ENCODE data around the gene SMAD2. TPM values are rescaled to one million over a fixed set of nuclear protein-coding genes. Genes with fewer than 3 reads are reported as not detected.
"Not testable (repeated sequence)": the region's sequence is repeated elsewhere in the genome, so short reads cannot be mapped to it uniquely, and the experiment has no call there.

Gene SMAD2
- total RNA-seq, 1 experiment from 2014 or later: 163 TPM

DNA sequence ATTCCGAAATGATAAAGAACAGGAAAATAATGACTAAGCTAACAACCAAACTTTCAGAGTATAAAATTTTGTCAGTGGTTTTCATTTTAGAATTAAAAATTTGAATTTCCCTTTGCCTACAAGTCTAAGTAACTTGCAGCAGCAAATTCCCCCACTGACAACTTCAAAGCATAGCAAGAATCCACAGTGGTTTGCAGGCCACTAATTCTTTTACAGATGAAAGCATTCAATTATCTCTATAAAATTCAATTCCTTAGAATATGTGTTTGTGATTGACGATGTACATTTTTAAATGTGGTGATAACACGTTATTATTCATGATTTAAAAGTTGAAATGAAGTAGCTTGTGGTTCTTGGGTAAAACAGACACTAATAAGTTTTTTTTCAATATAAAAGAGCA is 100.6 kb downstream of the SMAD2 start:
- no peaks in the 10 kb centered on the region for H4K20me1 ChIP-seq (ENCODE audit: insufficient read depth, low read depth, low read length)
- no peaks in the 10 kb centered on the region for H3K4me1 ChIP-seq (ENCODE audit: low read length)
- H3K4me2 ChIP-seq (ENCODE audit: low read depth, low read length, poor library complexity, severe bottlenecking): no peak overlapping the region
- no peaks in the 10 kb centered on the region for H3K9me2 ChIP-seq (replicated peaks; ENCODE audit: insufficient read depth, low read length)
- no peak for DNase-seq
- no peaks in the 10 kb centered on the region; the same call in 1 of the 2 replicates for H3K79me2 ChIP-seq (ENCODE audit: low read length)
- no peaks in the 10 kb centered on the region for H3K27me3 ChIP-seq (ENCODE audit: low read length)
- H3K9ac ChIP-seq (ENCODE audit: low read length): no peak overlapping the region
- no peak overlapping the region for H3K27ac ChIP-seq (ENCODE audit: low read length)
- peaks cover 44% of the 10 kb centered on the region for H3K36me3 ChIP-seq (ENCODE audit: insufficient read depth, low read length)
- no peak overlapping the region for H3K4me3 ChIP-seq (ENCODE audit: low read length)
- no peaks in the 10 kb centered on the region for H3K9me3 ChIP-seq (ENCODE audit: low read length)
- H2AFZ ChIP-seq (ENCODE audit: low read length): no peak overlapping the region

DNA sequence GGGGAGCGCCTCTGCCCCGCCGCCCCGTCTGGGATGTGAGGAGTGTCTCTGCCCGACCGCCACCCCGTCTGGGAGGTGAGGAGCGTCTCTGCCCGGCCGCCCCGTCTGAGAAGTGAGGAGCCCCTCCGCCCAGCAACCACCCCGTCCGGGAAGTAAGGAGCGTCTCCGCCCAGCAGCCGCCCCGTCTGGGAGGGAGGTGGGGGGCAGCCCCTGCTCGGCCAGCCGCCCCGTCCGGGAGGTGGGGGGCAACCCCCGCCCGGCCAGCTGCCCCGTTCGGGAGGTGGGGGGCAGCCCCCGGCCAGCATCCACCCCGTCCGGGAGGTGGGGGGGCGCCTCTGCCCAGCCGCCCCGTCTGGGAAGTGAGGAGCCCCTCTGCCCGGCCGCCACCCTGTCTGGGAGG is 102.4 kb downstream of the SMAD2 start:
- not testable (repeated sequence) for H3K4me3 ChIP-seq (ENCODE audit: low read length); H3K79me2 ChIP-seq (ENCODE audit: low read length); H3K9me3 ChIP-seq (ENCODE audit: low read length); H3K4me2 ChIP-seq (ENCODE audit: low read depth, low read length, poor library complexity, severe bottlenecking); H3K9ac ChIP-seq (ENCODE audit: low read length); H3K9me2 ChIP-seq (replicated peaks; ENCODE audit: insufficient read depth, low read length); DNase-seq; H3K27ac ChIP-seq (ENCODE audit: low read length); H2AFZ ChIP-seq (ENCODE audit: low read length); H3K27me3 ChIP-seq (ENCODE audit: low read length); H3K4me1 ChIP-seq (ENCODE audit: low read length); H4K20me1 ChIP-seq (ENCODE audit: insufficient read depth, low read depth, low read length)
- H3K36me3 ChIP-seq (ENCODE audit: insufficient read depth, low read length): peaks cover 44% of the 10 kb centered on the region

DNA sequence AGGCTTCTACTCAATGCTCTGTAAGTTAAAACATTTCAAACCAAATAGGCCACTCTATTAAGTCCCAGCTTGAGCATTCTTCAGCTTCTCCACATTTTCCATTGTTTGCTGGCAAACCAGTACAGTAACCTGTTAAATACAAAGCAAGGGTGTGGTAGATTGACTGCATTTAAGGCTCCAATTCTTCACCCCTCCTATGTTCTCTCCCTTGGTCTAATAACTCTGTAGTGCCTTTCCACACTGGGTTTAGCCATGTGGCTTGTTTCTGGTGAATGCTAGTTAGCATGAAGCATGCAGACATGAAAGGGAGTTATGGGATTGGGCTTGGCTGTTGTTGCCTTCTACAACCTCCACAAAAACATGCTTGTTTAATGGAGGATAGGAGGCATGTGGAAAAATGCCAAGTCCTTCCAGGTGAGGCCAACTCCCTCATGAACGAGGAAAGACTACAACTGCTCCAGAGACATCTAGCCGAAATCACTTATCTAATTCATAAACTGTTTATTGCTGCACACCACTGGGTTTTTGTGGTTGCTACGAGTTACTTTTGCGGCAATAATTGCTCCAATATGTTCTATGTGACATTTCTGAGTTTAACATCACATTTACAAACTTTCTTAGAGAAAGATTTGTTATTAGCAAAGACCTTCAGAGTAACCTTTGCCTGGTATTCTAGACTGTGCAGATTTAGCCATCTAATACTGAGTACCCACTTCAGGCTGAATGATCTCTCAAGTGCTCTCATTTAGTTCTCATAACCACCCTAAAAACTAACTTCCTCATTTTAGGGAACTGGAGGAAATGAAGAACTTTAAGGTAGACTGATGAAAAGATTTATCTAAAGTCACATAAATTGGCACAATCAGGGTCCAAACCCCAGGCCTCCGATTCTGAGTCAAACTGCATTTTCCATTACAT is 104.0 kb downstream of the SMAD2 start:
- Histone ChIP-seq H3K36me3 (ENCODE audit: insufficient read depth, low read length) (peaks cover 38% of the 10 kb centered on the region), H3K27me3 (ENCODE audit: low read length) (no peaks in the 10 kb centered on the region), H4K20me1 (ENCODE audit: insufficient read depth, low read depth, low read length) (no peaks in the 10 kb centered on the region), H3K9me3 (ENCODE audit: low read length) (no peaks in the 10 kb centered on the region), H3K9ac (ENCODE audit: low read length) (no peak overlapping the region), H2AFZ (ENCODE audit: low read length) (no peak overlapping the region), H3K27ac (ENCODE audit: low read length) (no peak overlapping the region), H3K4me3 (ENCODE audit: low read length) (no peak overlapping the region), H3K4me1 (ENCODE audit: low read length) (no peaks in the 10 kb centered on the region), H3K4me2 (ENCODE audit: low read depth, low read length, poor library complexity, severe bottlenecking) (no peak overlapping the region), H3K9me2 (replicated peaks; ENCODE audit: insufficient read depth, low read length) (no peaks in the 10 kb centered on the region), H3K79me2 (ENCODE audit: low read length) (no peaks in the 10 kb centered on the region)
- DNase-seq: no peak

DNA sequence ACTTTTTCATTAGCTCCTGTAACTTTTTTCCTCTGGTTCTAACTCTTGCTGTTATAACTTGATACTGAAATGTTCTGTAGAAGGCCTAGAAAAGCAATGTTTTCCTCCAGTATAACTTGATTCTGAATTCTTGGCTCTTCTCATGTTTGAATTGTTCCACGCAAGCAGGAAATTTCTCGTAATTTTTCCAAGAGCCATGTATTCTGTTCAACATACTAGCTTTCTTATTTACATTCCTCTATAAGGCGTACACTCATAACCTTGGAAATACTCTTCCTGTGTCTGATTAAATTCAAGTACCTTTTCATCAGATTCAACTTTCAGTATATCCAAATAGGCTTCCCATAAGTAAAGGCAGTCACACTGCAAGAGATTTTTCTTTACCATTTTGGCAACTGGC is 109.1 kb downstream of the SMAD2 start:
- no peaks in the 10 kb centered on the region for H3K4me1 ChIP-seq (ENCODE audit: low read length)
- H3K27me3 ChIP-seq (ENCODE audit: low read length): no peaks in the 10 kb centered on the region
- H3K9me2 ChIP-seq (replicated peaks; ENCODE audit: insufficient read depth, low read length): no peaks in the 10 kb centered on the region
- H3K9me3 ChIP-seq (ENCODE audit: low read length): no peaks in the 10 kb centered on the region
- no peak overlapping the region for H3K4me3 ChIP-seq (ENCODE audit: low read length)
- H3K27ac ChIP-seq (ENCODE audit: low read length): no peak overlapping the region
- no peak overlapping the region for H3K4me2 ChIP-seq (ENCODE audit: low read depth, low read length, poor library complexity, severe bottlenecking)
- no peak overlapping the region for H3K9ac ChIP-seq (ENCODE audit: low read length)
- H4K20me1 ChIP-seq (ENCODE audit: insufficient read depth, low read depth, low read length): no peaks in the 10 kb centered on the region
- no peak for DNase-seq
- H3K79me2 ChIP-seq (ENCODE audit: low read length): no peaks in the 10 kb centered on the region
- H2AFZ ChIP-seq (ENCODE audit: low read length): no peak overlapping the region
- peaks cover 24% of the 10 kb centered on the region; the same call in 1 of the 2 replicates for H3K36me3 ChIP-seq (ENCODE audit: insufficient read depth, low read length)

DNA sequence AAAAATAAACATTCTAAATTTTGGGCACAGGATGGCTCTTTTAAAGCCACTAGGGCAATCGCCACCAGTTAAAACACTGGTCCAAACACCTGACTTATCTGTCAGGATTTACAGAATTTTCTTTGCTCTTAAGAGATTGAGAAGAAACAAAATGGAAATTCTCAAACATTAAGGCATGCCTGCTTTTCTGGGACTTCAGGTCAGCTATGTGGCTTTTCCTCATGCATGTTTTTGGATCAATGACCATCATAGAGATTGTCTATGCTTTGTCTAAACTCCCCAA is 112.7 kb downstream of the SMAD2 start:
- H2AFZ ChIP-seq (ENCODE audit: low read length): no peak overlapping the region
- H3K27me3 ChIP-seq (ENCODE audit: low read length): no peaks in the 10 kb centered on the region
- no peak overlapping the region for H3K27ac ChIP-seq (ENCODE audit: low read length)
- H3K79me2 ChIP-seq (ENCODE audit: low read length): no peaks in the 10 kb centered on the region
- H3K4me1 ChIP-seq (ENCODE audit: low read length): no peaks in the 10 kb centered on the region
- H3K4me3 ChIP-seq (ENCODE audit: low read length): no peak overlapping the region
- H3K9me2 ChIP-seq (replicated peaks; ENCODE audit: insufficient read depth, low read length): no peaks in the 10 kb centered on the region
- no peak overlapping the region for H3K4me2 ChIP-seq (ENCODE audit: low read depth, low read length, poor library complexity, severe bottlenecking)
- no peak for DNase-seq
- no peaks in the 10 kb centered on the region for H4K20me1 ChIP-seq (ENCODE audit: insufficient read depth, low read depth, low read length)
- H3K9me3 ChIP-seq (ENCODE audit: low read length): no peaks in the 10 kb centered on the region
- no peak overlapping the region for H3K9ac ChIP-seq (ENCODE audit: low read length)
- H3K36me3 ChIP-seq (ENCODE audit: insufficient read depth, low read length): peaks cover 10% of the 10 kb centered on the region; the same call in 1 of the 2 replicates

DNA sequence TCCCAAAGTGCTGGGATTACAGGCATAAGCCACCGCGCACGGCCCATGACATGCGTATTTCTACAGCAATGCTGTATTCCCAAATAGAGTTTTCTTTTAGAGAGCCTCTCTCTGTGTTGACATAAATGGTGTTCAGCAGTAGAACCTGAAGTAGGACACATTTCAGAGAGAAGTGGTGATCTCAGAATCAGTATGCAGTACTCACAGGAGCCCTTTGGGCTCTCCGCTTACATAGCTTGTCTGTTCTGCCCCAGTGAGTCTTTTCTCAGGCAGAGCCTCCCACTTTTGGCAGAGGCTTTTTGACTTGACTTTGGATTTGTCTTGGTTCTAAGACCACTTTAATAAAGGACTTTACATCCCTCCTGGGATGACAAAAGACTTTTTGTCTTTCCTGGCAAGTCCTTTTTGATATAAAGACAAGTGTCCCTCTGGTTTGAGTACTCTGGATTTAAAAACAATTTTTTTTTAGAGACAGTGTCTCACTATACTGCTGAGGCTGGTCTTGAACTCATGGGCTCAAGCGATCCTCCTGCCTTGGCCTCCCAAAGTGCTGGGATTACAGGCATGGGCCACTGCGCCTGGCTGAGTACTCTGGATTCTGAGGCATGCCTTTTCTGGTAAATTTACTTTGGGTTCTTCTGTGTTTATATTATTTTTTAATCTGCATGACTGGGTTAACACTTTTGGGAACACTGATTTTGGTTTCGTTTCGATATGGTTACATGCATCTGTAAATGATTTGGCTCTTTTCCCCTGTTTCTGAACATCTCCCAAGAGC is 113.3 kb downstream of the SMAD2 start:
- H4K20me1 ChIP-seq (ENCODE audit: insufficient read depth, low read depth, low read length): no peaks in the 10 kb centered on the region
- no peak for DNase-seq
- no peak overlapping the region for H3K4me3 ChIP-seq (ENCODE audit: low read length)
- H3K9me3 ChIP-seq (ENCODE audit: low read length): no peaks in the 10 kb centered on the region
- H3K9me2 ChIP-seq (replicated peaks; ENCODE audit: insufficient read depth, low read length): no peaks in the 10 kb centered on the region
- no peaks in the 10 kb centered on the region for H3K4me1 ChIP-seq (ENCODE audit: low read length)
- no peak overlapping the region for H3K9ac ChIP-seq (ENCODE audit: low read length)
- no peaks in the 10 kb centered on the region for H3K27me3 ChIP-seq (ENCODE audit: low read length)
- H3K4me2 ChIP-seq (ENCODE audit: low read depth, low read length, poor library complexity, severe bottlenecking): no peak overlapping the region
- H3K79me2 ChIP-seq (ENCODE audit: low read length): no peaks in the 10 kb centered on the region
- no peak overlapping the region for H2AFZ ChIP-seq (ENCODE audit: low read length)
- H3K36me3 ChIP-seq (ENCODE audit: insufficient read depth, low read length): peaks cover 6% of the 10 kb centered on the region; the same call in 1 of the 2 replicates
- H3K27ac ChIP-seq (ENCODE audit: low read length): no peak overlapping the region

DNA sequence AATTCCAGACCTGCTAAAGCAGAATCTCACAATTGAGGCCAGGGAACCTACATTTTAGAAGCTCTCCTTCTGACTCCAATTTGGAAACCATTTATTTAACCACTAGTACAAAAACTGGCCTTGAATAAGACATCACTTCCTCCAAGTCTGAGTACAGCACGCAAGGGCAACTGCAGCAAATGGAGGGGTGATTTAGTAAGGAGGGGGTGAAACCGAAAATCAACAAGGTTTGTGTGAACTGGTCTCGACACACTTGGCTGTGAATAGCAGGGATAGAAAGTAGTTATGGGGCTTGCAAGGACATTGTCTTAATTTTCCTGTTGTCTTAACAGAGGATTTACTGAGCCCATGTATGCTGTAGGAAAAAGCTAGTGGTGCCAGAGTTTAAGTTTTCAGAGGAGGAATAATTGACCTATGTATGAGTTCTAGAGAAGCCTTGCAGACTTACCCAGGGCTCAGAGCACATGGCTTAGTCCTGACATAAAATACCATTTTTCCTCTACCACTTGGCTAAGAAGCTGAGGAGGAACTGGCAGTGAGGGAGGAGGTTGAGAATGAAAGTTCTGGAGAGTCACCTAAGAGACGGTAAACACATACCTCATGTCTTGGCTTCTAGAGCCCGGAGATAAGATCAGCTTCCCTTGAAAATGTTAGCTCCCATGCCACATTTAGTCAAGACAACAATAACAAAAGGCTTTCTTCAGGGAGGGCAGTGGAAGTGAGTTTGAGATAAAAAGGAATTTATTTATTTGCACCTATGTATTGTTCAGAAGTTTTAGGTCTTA is 114.8 kb downstream of the SMAD2 start:
- Histone ChIP-seq H3K4me1 (ENCODE audit: low read length) (no peaks in the 10 kb centered on the region), H3K9ac (ENCODE audit: low read length) (no peak overlapping the region), H2AFZ (ENCODE audit: low read length) (no peak overlapping the region), H3K36me3 (ENCODE audit: insufficient read depth, low read length) (peaks cover 3% of the 10 kb centered on the region; the same call in 1 of the 2 replicates), H3K9me3 (ENCODE audit: low read length) (no peaks in the 10 kb centered on the region), H3K27ac (ENCODE audit: low read length) (no peak overlapping the region), H3K4me2 (ENCODE audit: low read depth, low read length, poor library complexity, severe bottlenecking) (no peak overlapping the region), H3K4me3 (ENCODE audit: low read length) (no peak overlapping the region), H4K20me1 (ENCODE audit: insufficient read depth, low read depth, low read length) (no peaks in the 10 kb centered on the region), H3K79me2 (ENCODE audit: low read length) (no peaks in the 10 kb centered on the region), H3K27me3 (ENCODE audit: low read length) (no peaks in the 10 kb centered on the region), H3K9me2 (replicated peaks; ENCODE audit: insufficient read depth, low read length) (no peaks in the 10 kb centered on the region)
- DNase-seq: no peak

DNA sequence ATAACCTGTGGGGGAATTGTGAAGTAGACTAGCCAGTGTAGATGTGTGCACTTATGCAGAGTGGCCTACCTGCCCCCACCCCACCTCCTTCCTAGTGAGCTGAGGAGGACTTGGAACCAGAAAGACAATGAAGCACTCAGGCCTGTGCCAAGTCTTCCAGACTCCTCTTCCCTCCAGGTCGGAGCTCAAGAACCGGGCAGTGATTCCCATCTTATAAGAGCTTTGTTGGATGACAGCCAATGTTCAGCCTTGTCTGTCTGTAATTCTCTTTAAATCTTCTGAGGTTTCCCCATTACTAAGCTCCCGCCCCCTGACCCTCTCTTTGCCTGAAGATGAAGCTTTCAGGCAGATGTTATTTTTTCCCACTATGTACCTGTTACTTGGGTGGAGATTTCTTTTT is 121.0 kb downstream of the SMAD2 start:
- no peaks in the 10 kb centered on the region for H3K4me1 ChIP-seq (ENCODE audit: low read length)
- H3K36me3 ChIP-seq (ENCODE audit: insufficient read depth, low read length): no peaks in the 10 kb centered on the region
- H3K9me3 ChIP-seq (ENCODE audit: low read length): no peaks in the 10 kb centered on the region
- H3K4me3 ChIP-seq (ENCODE audit: low read length): no peak overlapping the region
- H3K79me2 ChIP-seq (ENCODE audit: low read length): no peaks in the 10 kb centered on the region
- H3K27me3 ChIP-seq (ENCODE audit: low read length): no peaks in the 10 kb centered on the region
- H4K20me1 ChIP-seq (ENCODE audit: insufficient read depth, low read depth, low read length): no peaks in the 10 kb centered on the region
- H3K9ac ChIP-seq (ENCODE audit: low read length): no peak overlapping the region
- no peak overlapping the region for H2AFZ ChIP-seq (ENCODE audit: low read length)
- DNase-seq: no peak
- no peak overlapping the region for H3K4me2 ChIP-seq (ENCODE audit: low read depth, low read length, poor library complexity, severe bottlenecking)
- H3K27ac ChIP-seq (ENCODE audit: low read length): no peak overlapping the region
- no peaks in the 10 kb centered on the region for H3K9me2 ChIP-seq (replicated peaks; ENCODE audit: insufficient read depth, low read length)

Data from Karpas-422 (cell line).